HG03064 (cell line): ENCODE measurements around the gene TLE4.

Experiments
- ATAC-seq: cut with Tn5 transposase; IDR thresholded peaks from one replicate; pipeline ENCODE4 v1.9.1; 2021; ENCODE audit warnings: low read depth; ENCODE audit not compliant: unreplicated experiment

TLE4 gene

DNA sequence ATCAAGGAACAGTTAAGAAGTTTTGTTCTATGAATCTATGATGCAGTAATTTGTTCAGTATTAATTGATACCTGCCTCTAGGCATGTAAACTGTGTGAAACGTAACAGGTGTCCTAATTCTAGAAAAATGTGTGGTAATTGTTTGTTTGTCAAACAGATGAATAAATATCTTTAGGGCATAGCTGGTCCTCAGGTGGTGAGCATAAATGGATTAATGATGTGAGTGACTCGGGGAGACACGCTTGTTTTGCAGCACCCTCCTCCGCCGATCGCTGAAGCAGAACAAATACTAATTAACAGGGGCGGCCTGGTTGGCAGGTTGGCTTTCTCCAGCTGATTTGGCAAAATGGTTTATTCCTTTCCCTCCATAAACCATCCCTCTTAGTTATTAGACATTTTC lies 88.8 kb downstream of the TLE4 start:
- no peak for ATAC-seq

DNA sequence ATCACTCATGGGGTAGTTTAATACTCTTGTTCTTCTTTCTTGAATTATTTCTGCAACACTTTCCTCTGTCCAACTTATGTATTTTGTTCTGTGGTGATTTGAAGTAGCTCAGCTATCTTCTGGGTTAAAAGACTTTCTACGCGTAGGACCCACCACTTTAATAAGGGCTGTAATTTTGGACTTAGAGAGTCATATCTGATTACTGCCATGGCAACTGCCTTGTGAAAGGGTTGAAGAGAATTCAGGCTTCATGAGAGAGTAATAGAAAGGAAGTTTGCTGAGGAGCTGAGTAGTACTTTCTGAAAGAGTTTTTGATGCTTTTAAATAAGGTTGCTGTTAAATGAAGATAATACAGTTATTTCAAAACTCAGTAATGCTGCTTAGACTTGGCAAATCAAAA lies 89.5 kb downstream of the TLE4 start:
- no peak for ATAC-seq

- no peak for ATAC-seq
Observed at GRCh38 chr9:79661886-79662536, 90.2 kb downstream of the TLE4 start.

- ATAC-seq: no peak
Observed at GRCh38 chr9:79662537-79662956, 90.8 kb downstream of the TLE4 start.

- no peak for ATAC-seq
Observed at GRCh38 chr9:79663300-79663699, 91.5 kb downstream of the TLE4 start.

DNA sequence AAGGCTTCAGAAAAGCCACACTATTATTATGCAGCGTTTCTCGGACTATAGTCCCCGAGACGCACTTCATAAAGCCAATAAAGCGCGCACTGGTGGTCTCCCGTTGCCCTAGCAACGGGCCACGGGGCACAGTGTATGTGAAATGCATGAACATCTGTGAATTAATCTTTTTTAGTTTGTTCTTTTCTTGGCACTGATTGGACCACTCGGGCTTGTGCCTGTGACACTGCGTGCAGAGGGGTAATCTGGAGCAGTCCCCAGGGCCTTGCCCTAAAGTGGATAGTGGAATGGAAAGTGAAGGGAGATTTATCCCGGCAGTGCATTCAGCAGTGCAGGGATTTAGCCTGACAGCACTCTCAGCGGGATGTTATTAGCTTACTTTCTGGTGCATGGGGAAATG lies 92.1 kb downstream of the TLE4 start:
- no peak for ATAC-seq

DNA sequence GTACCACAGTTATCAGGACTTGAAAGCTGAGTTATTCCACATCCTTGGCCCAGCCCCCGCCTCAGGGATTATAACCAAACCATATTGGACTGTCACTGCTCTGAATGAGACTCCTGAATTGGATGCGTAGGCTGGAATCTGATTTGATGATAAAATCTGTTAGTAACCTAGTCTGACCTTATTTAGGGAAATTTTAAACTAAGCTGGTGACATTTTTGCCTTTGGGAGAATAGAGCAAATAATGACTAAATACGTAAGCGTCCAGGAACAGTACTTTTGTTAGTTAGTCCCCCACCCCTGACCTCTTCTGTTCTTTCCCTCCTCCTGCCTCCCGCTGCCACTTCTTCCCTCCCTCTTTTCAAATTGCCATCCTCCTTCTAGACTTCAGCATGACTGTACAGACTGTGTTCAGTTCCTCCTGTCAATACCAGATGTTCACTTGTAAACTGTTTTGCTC lies 92.6 kb downstream of the TLE4 start:
- no peak for ATAC-seq

DNA sequence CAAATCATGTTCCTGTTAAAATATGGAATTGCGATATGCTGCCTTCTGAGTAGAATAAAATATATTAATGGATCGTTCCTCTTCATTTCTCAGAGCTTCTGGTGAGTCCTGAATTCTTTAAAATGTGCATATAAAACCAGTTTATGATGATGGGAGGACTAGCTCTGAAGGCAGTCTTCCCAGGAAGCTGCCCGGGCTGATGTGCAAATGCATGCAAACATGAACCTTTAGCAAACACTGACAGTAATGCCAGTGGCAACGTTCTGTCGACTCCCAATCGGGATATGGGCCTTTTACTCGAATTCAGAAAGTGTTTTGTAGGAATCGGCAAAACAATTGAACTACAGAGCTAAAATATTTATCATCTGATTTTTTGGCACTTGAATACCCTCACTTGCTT lies 93.6 kb downstream of the TLE4 start:
- ATAC-seq: no peak

- ATAC-seq: no peak
Observed at GRCh38 chr9:79665931-79666330, 94.2 kb downstream of the TLE4 start.

DNA sequence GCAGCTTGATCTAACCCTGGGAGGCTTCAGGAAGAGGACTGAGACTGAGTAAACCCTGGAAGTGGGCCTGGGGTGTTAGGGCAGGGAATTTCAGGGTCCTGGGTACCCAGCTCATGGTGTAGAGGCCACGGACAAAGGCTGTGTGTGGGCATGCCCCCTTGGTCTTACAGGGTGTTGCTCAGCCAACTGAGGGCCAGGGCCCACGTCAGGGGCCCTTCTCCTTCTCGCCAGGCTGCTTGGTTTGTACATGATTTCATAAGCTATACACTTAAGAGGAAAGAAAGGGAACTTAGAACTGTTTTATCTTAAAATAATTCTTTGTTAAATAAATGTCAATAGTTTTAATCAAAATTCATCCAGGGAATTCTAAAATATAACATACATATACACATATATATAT lies 95.4 kb downstream of the TLE4 start:
- no peak for ATAC-seq

DNA sequence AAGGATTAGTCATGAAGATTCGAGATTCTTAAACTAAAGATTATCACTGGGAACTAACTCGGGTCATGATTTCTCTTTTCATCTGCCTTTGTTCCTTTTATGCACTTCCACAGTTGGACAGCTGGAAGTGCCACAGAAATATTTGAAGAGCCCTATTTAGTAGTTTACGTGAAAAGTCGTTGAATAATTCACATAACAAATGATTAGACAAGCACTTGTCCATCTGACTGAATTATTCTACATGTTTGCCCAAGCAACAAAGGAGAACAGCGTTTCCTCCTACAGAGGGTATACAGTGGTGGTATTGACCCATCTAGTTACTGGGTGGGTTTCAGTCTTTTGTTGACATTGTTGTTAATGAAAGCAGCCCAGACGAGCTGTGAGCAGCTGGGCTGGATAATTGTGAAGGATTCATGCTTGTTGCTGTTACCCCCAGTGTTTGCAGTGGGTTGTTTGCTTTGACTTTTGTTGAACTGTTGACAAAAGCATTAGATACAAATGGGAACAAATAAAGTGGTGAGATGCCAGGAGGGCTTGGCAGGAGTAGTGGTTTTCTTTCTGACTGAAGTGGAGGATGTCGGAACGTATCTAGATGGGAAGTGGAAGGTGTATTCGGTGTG lies 96.2 kb downstream of the TLE4 start:
- no peak for ATAC-seq

- ATAC-seq: no peak
Observed at GRCh38 chr9:79668956-79669355, 97.2 kb downstream of the TLE4 start.

- ATAC-seq: no peak
Observed at GRCh38 chr9:79670269-79670961, 98.7 kb downstream of the TLE4 start.

DNA sequence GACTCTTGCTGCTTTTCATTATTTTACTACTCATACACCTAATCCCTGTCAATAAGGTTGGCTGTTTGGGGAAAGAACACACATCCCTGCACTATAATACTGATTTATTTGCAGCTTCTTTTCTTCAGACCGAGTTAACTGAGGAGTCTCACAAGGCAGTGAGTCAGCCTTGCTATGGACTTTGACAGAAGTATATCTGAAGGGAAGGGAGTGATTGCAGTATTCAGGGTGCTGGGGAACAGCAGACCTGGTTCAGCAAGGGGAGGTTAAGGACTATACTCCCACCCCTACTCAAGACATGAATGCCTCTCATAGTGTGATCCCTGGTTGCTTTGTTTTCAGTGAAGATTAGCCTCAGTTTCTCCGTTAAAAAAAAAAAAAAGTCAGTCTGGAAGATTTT lies 99.8 kb downstream of the TLE4 start:
- no peak for ATAC-seq

- ATAC-seq: no peak
Observed at GRCh38 chr9:79672236-79672635, 100.5 kb downstream of the TLE4 start.

- no peak for ATAC-seq
Observed at GRCh38 chr9:79672891-79673290, 101.1 kb downstream of the TLE4 start.

DNA sequence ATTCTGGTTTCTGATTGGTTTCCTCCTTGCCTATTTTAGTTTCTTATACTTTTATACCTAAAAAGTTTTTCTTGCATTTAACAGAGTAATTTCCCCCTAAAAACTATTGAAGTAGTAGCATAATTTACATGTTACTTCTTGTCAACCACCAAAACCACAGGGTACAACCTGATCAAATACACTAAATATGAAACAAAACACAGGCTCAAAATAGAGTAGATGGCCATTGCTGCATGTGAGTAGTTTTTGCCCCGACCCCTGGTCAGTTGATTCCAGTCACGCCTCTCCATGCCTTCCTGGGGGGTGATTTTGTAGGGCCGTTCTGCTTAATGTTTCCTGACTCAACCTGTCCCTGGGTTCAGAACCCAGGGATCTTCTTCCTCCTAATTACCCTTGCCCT lies 101.8 kb downstream of the TLE4 start:
- no peak for ATAC-seq

DNA sequence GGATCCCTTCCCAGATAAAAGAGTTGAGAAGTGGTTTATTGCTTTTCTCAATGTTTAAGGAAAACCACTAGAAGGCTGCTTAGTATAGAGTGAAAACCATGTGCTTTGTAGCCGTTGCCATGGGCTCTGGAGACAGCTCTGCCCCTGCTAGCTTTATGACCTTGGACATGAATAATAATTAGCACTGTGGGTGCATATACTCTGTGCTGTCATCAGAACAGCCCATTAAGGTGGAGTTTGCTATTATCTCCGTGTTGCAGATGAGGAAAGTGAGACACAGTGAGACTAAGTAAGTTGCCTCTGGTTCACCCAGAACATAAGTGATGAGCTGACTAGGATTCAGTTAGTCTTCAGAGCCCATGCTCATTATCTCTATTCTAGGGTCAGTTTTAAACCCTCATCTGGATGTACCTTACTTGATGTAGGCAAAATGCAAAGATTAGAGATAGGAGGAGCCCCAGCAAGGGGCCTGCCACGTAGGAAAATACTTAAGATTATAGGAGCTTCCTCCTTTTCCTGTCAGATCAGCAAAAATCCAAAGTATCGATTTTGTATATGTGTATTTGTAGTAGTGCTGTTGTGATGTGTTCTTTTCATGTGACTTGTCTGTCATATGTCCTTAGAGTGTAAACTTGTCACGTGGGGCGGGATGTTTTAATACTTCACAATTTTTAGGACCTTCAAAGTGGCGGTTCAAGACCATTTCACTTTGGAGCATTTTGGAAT lies 102.5 kb downstream of the TLE4 start:
- no peak for ATAC-seq

- no peak for ATAC-seq
Observed at GRCh38 chr9:79681576-79681975, 109.8 kb downstream of the TLE4 start.

GRCh38 chr9:79682076-79682736 lies 110.4 kb downstream of the TLE4 start:
- no peak for ATAC-seq

DNA sequence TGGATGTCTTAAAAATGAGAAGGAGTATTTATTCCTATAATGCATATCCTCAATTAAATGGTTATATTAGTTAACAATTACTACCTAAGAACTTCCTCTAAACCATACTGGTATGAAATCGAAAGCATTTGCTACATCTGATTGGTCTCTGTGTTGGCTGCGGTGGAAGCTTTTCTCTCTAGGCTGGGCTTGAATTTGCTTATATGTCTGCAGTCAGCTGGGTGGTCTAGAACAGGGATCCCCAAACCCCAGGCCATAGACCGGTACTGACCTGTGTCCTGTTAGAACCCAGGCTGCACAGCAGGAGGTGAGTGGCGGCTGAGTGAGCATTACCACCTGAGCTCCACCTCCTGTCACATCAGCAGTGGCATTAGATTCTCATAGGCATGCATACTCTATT lies 112.3 kb downstream of the TLE4 start:
- no peak for ATAC-seq
